Neural progenitor cell (in vitro differentiated cells): ENCODE results near the gene KCNQ1. TPM values are rescaled to one million over a fixed set of nuclear protein-coding genes. Genes with fewer than 3 reads are reported as not detected.

Source experiments
- DNase-seq: peaks from one replicate; pipeline ENCODE4 v3.0.0-alpha.2; 2016; ENCODE audit warnings: low spot score
- H2AFZ ChIP-seq: fragments of 200-600 bp; sonication (generic); replicated peaks from 2 replicates; pipeline ENCODE4 v1.6.1; 2016; ENCODE audit warnings: antibody characterized with exemption
- H3F3A ChIP-seq: fragments of 200-600 bp; sonication (generic); 2 replicates; pipeline ENCODE4 v1.6.1; 2016; ENCODE audit warnings: antibody characterized with exemption, low read depth
- H3K27ac ChIP-seq: fragments of 200-600 bp; sonication (generic); 2 replicates; pipeline ENCODE4 v1.5.1; 2016; ENCODE audit warnings: mild to moderate bottlenecking
- H3K27me3 ChIP-seq: fragments of 200-600 bp; sonication (generic); 2 replicates; pipeline ENCODE4 v1.6.1; 2016; ENCODE audit warnings: mild to moderate bottlenecking, moderate library complexity
- H3K36me3 ChIP-seq: fragments of 200-600 bp; sonication (generic); 2 replicates; pipeline ENCODE4 v1.5.1; 2016
- H3K4me1 ChIP-seq: fragments of 200-600 bp; sonication (generic); 2 replicates; pipeline ENCODE4 v1.6.1; 2016; ENCODE audit warnings: mixed run types
- H3K4me2 ChIP-seq: fragments of 200-600 bp; sonication (generic); 2 replicates; pipeline ENCODE4 v1.6.1; 2016
- H3K4me3 ChIP-seq: fragments of 200-600 bp; sonication (generic); 2 replicates; pipeline ENCODE4 v1.5.1; 2016
- H3K79me2 ChIP-seq: fragments of 200-600 bp; sonication (generic); 2 replicates; pipeline ENCODE4 v1.6.1; 2016; ENCODE audit warnings: low read depth
- H3K9ac ChIP-seq: fragments of 200-600 bp; sonication (generic); 2 replicates; pipeline ENCODE4 v1.6.1; 2016
- H3K9me3 ChIP-seq: fragments of 200-600 bp; sonication (generic); 2 replicates; pipeline ENCODE4 v1.5.1; 2016; ENCODE audit warnings: low read depth
- H4K20me1 ChIP-seq: fragments of 200-600 bp; sonication (generic); 2 replicates; pipeline ENCODE4 v1.6.1; 2016; ENCODE audit warnings: low read depth
- H3K27ac Mint-ChIP-seq: 3 replicates; pipeline ENCODE4 v1.8.0; 2021; ENCODE audit warnings: mixed read lengths
- H3K27me3 Mint-ChIP-seq: 2 replicates; pipeline ENCODE4 v1.8.0; 2022; ENCODE audit warnings: low read depth, mild to moderate bottlenecking, inconsistent platforms, moderate library complexity, mixed read lengths; ENCODE audit not compliant: insufficient read depth
- H3K36me3 Mint-ChIP-seq: 3 replicates; pipeline ENCODE4 v1.8.0; 2021; ENCODE audit warnings: mixed read lengths
- H3K4me1 Mint-ChIP-seq: 3 replicates; pipeline ENCODE4 v1.8.0; 2021; ENCODE audit warnings: mixed read lengths
- H3K4me3 Mint-ChIP-seq: 3 replicates; pipeline ENCODE4 v1.8.0; 2021; ENCODE audit warnings: mild to moderate bottlenecking, moderate library complexity, mixed read lengths
- H3K9me3 Mint-ChIP-seq: 3 replicates; pipeline ENCODE4 v1.8.0; 2020; ENCODE audit warnings: mixed read lengths
- EZH2 ChIP-seq: fragments of 200-600 bp; sonication (generic); IDR thresholded peaks from 2 replicates; pipeline ENCODE4 v1.6.1; 2017; ENCODE audit warnings: antibody characterized with exemption, mild to moderate bottlenecking, moderate library complexity
- EZH2phosphoT487 ChIP-seq: fragments of 200-600 bp; sonication (generic); IDR thresholded peaks from 2 replicates; pipeline ENCODE4 v1.6.1; 2017; ENCODE audit warnings: antibody characterized with exemption
- total RNA-seq: library from RNA; depleted of rRNA; stranded (reverse); fragments of >200 nt; gene quantifications from 2 replicates; pipeline ENCODE4 v1.2.3, GENCODE V29; 2015; ENCODE audit warnings: low replicate concordance
- TF ChIP-seq, protein P1 (sequence below): fragments of 200-600 bp; sonication (generic); IDR thresholded peaks from 2 replicates; pipeline ENCODE4 v1.5.1; 2017; ENCODE audit warnings: antibody characterized with exemption, mild to moderate bottlenecking

The KCNQ1 gene
- total RNA-seq, 1 donor from 2014 or later = 0.11 TPM

GRCh38 chr11:2865922-2866577 lies 421.2 kb downstream of the KCNQ1 start:
- Mint-ChIP-seq H3K27ac (no peak overlapping the region), H3K4me1 (peaks cover 46% of the 10 kb centered on the region), H3K36me3 (no peaks in the 10 kb centered on the region), H3K27me3 (peaks cover 33% of the 10 kb centered on the region), H3K4me3 (peak overlapping the region; percentile 33), H3K9me3 (no peaks in the 10 kb centered on the region)
- H3F3A ChIP-seq = peaks cover 61% of the 10 kb centered on the region
- H3K4me1 ChIP-seq = peaks cover 37% of the 10 kb centered on the region
- H3K27me3 ChIP-seq = peaks cover 71% of the 10 kb centered on the region
- H3K9me3 ChIP-seq = no peaks in the 10 kb centered on the region
- H3K9ac ChIP-seq = no peak overlapping the region
- H3K27ac ChIP-seq = no peak overlapping the region
- H3K4me3 ChIP-seq = no peak overlapping the region
- no peaks in the 10 kb centered on the region for H3K36me3 ChIP-seq
- no peak overlapping the region for H2AFZ ChIP-seq
- H3K79me2 ChIP-seq = no peaks in the 10 kb centered on the region
- H3K4me2 ChIP-seq = no peak overlapping the region
- DNase-seq = no peak
- H4K20me1 ChIP-seq = no peaks in the 10 kb centered on the region
- no peak for TF ChIP-seq EZH2phosphoT487
- TF ChIP-seq EZH2 = no peak
- TF ChIP-seq, protein P1, sequence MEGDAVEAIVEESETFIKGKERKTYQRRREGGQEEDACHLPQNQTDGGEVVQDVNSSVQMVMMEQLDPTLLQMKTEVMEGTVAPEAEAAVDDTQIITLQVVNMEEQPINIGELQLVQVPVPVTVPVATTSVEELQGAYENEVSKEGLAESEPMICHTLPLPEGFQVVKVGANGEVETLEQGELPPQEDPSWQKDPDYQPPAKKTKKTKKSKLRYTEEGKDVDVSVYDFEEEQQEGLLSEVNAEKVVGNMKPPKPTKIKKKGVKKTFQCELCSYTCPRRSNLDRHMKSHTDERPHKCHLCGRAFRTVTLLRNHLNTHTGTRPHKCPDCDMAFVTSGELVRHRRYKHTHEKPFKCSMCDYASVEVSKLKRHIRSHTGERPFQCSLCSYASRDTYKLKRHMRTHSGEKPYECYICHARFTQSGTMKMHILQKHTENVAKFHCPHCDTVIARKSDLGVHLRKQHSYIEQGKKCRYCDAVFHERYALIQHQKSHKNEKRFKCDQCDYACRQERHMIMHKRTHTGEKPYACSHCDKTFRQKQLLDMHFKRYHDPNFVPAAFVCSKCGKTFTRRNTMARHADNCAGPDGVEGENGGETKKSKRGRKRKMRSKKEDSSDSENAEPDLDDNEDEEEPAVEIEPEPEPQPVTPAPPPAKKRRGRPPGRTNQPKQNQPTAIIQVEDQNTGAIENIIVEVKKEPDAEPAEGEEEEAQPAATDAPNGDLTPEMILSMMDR = no peak

GRCh38 chr11:2867142-2867541 lies 422.3 kb downstream of the KCNQ1 start:
- H3K27me3 ChIP-seq = peaks cover 71% of the 10 kb centered on the region
- no peaks in the 10 kb centered on the region for H3K9me3 ChIP-seq
- H3K27ac Mint-ChIP-seq = no peak overlapping the region
- peak overlapping the region; percentile 92 for H3K4me2 ChIP-seq
- no peaks in the 10 kb centered on the region for H4K20me1 ChIP-seq
- no peak overlapping the region for H3K4me3 ChIP-seq
- peaks cover 32% of the 10 kb centered on the region for H3K27me3 Mint-ChIP-seq
- no peaks in the 10 kb centered on the region for H3K36me3 ChIP-seq
- H3F3A ChIP-seq = peaks cover 56% of the 10 kb centered on the region
- DNase-seq = no peak
- peak overlapping the region; percentile 71 for H3K4me3 Mint-ChIP-seq
- H3K4me1 ChIP-seq = peaks cover 43% of the 10 kb centered on the region
- peaks cover 50% of the 10 kb centered on the region for H3K4me1 Mint-ChIP-seq
- no peak overlapping the region for H3K27ac ChIP-seq
- H3K36me3 Mint-ChIP-seq = no peaks in the 10 kb centered on the region
- TF ChIP-seq, protein P1 = no peak
- no peak for TF ChIP-seq EZH2phosphoT487
- no peak for TF ChIP-seq EZH2
- no peaks in the 10 kb centered on the region for H3K9me3 Mint-ChIP-seq
- H2AFZ ChIP-seq = no peak overlapping the region
- H3K9ac ChIP-seq = no peak overlapping the region
- no peaks in the 10 kb centered on the region for H3K79me2 ChIP-seq

GRCh38 chr11:2867722-2868505 lies 423.1 kb downstream of the KCNQ1 start:
- Mint-ChIP-seq H3K27ac (no peak overlapping the region), H3K27me3 (peaks cover 32% of the 10 kb centered on the region), H3K9me3 (no peaks in the 10 kb centered on the region), H3K4me1 (peaks cover 50% of the 10 kb centered on the region), H3K36me3 (no peaks in the 10 kb centered on the region), H3K4me3 (peak overlapping the region; percentile 80)
- no peaks in the 10 kb centered on the region for H3K9me3 ChIP-seq
- no peaks in the 10 kb centered on the region for H3K79me2 ChIP-seq
- H3K4me2 ChIP-seq = peak overlapping the region; percentile 92
- H3K27ac ChIP-seq = peak overlapping the region; percentile 78
- TF ChIP-seq, protein P1 = peak; percentile 7
- TF ChIP-seq EZH2phosphoT487 = no peak
- TF ChIP-seq EZH2 = no peak
- peak overlapping the region; percentile 42 for H3K4me3 ChIP-seq
- H3K27me3 ChIP-seq = peaks cover 64% of the 10 kb centered on the region
- peaks cover 56% of the 10 kb centered on the region for H3F3A ChIP-seq
- H4K20me1 ChIP-seq = no peaks in the 10 kb centered on the region
- DNase-seq = peak; percentile 79
- H3K9ac ChIP-seq = no peak overlapping the region
- H3K4me1 ChIP-seq = peaks cover 43% of the 10 kb centered on the region
- no peak overlapping the region for H2AFZ ChIP-seq
- H3K36me3 ChIP-seq = no peaks in the 10 kb centered on the region
